ENCODE data around the gene TAS2R43. TPM values are rescaled to one million over a fixed set of nuclear protein-coding genes. Genes with fewer than 3 reads are reported as not detected.
"Not testable (repeated sequence)": the region's sequence is repeated elsewhere in the genome, so short reads cannot be mapped to it uniquely, and the experiment has no call there.

TAS2R43 gene
- total RNA-seq, 1 experiment from 2014 or later, result not detected

- in situ Hi-C loops (cut with HindIII; ENCODE audit: low pct_unique_long_range_greater_than_20kb, low sequenced_read_pairs), result no loop called here
- no peak for DNase-seq (ENCODE audit: low read depth)
Measured at GRCh38 chr12:11070999-11071398, 21.1 kb downstream of the TAS2R43 start.

- in situ Hi-C loops (cut with HindIII; ENCODE audit: low pct_unique_long_range_greater_than_20kb, low sequenced_read_pairs), result no loop called here
- no peak for DNase-seq (ENCODE audit: low read depth)
Measured at GRCh38 chr12:11069854-11070365, 22.2 kb downstream of the TAS2R43 start.

- in situ Hi-C loops (cut with HindIII; ENCODE audit: low pct_unique_long_range_greater_than_20kb, low sequenced_read_pairs), result no loop called here
- DNase-seq (ENCODE audit: low read depth), result no peak
Measured at GRCh38 chr12:11067514-11067913, 24.6 kb downstream of the TAS2R43 start.

DNA sequence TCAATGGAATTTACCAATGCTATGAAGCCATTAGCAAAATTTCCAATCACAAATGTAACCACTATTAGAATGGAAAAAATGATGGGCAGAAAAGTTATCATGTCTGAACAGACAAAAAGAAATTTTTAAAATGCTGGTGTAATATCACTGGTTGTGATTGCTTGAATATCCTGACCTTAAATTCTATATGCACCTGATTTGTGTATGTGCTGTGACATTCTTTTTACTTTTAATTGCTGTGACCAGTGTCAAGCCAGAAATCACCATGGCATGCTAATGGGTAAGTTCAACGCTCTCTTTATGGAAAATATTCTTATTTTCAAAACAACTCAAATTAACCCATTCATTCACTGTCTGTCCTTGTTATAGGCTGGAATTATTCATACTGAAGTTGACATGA, 29.9 kb downstream of the TAS2R43 start, which contains the start of gene TAS2R46:
Gene TAS2R46, minus strand, starts transcription at position 101 of the 400 bp plus-strand sequence. Its CDS starts 0 bp downstream, at position 101.
- DNase-seq (ENCODE audit: low read depth); in situ Hi-C loops (cut with HindIII; ENCODE audit: low pct_unique_long_range_greater_than_20kb, low sequenced_read_pairs): not testable (repeated sequence)

- in situ Hi-C loops (cut with HindIII; ENCODE audit: low pct_unique_long_range_greater_than_20kb, low sequenced_read_pairs), result no loop called here
- no peak for DNase-seq (ENCODE audit: low read depth)
Measured at GRCh38 chr12:11059784-11060183, 32.3 kb downstream of the TAS2R43 start.

- in situ Hi-C loops (cut with HindIII; ENCODE audit: low pct_unique_long_range_greater_than_20kb, low sequenced_read_pairs), result no loop called here
- no peak for DNase-seq (ENCODE audit: low read depth)
Measured at GRCh38 chr12:11059041-11059440, 33.1 kb downstream of the TAS2R43 start.

GRCh38 chr12:11055306-11055705, 36.8 kb downstream of the TAS2R43 start:
- in situ Hi-C loops (cut with HindIII; ENCODE audit: low pct_unique_long_range_greater_than_20kb, low sequenced_read_pairs), result no loop called here
- DNase-seq (ENCODE audit: low read depth), result no peak

DNA sequence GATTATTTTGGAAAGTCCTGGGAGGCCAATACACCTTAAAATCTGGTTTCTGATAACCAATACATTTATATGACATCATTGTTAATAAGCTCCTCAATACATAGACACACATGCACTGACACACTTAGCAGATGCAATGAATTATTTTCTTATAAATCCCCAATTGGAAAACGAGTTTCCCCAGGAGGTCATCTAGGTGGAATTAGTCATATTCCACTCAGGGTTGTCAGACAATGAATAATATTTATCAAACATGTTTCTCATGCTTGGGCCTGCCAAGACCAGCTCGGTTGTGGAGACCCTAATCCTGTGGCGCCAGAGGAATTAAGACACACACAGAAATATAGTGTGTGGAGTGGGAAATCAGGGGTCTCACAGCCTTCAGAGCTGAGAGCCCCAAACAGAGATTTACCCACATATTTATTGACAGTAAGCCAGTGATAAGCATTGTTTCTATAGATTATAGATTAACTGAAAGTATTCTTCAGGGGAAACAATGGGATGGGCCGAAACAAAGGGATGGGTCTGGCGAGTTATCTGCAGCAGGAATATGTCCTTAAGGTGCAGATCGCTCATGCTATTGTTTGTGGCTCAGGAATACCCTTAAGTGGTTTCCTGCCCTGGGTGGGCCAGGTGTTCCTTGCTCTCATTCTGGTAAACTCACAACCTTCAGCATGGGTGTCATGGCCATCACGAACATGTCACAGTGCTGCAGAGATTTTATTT, 42.1 kb downstream of the TAS2R43 start:
- DNase-seq (ENCODE audit: low read depth); in situ Hi-C loops (cut with HindIII; ENCODE audit: low pct_unique_long_range_greater_than_20kb, low sequenced_read_pairs): not testable (repeated sequence)

DNA sequence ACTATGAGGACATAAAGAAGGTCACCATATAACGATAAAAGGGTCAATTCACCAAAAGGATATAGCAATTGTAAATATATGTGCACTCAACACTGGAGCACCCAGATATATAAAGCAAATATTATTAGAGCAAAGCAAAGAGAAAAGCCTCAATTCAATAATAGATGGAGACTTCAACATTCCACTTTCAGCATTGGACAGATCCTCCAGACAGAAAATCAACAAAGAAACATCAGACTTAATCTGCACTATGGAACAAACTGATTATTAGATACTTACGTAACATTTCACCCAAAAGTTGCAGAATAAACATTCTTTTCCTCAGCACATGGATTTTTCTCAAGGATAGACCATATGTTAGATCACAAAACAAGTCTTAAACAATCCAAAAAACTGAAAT, 50.7 kb downstream of the TAS2R43 start:
- DNase-seq (ENCODE audit: low read depth); in situ Hi-C loops (cut with HindIII; ENCODE audit: low pct_unique_long_range_greater_than_20kb, low sequenced_read_pairs): not testable (repeated sequence)

Other genes with a start within 250 kb of the TAS2R43 start
- gene PRR4, start 242.8 kb downstream of the TAS2R43 start, total RNA-seq (2014; rRNA removed; shearing (Covaris generic); ENCODE audit: low replicate concordance), result not detected in 2 replicates
- gene PRH1, start 208.1 kb downstream of the TAS2R43 start, total RNA-seq (2014; rRNA removed; shearing (Covaris generic); ENCODE audit: low replicate concordance), result 0.27 and 16.2 TPM in 2 replicates
- not detected in 2 replicates for gene TAS2R13, start 182.8 kb downstream of the TAS2R43 start, total RNA-seq (2014; rRNA removed; shearing (Covaris generic); ENCODE audit: low replicate concordance)
- not detected in 2 replicates for gene PRH2, start 163.1 kb downstream of the TAS2R43 start, total RNA-seq (2014; rRNA removed; shearing (Covaris generic); ENCODE audit: low replicate concordance)
- gene TAS2R14, start 153.1 kb downstream of the TAS2R43 start, total RNA-seq (2014; rRNA removed; shearing (Covaris generic); ENCODE audit: low replicate concordance), result not detected in 2 replicates
- not detected in 2 replicates for gene TAS2R50, start 105.4 kb downstream of the TAS2R43 start, total RNA-seq (2014; rRNA removed; shearing (Covaris generic); ENCODE audit: low replicate concordance)
- not detected in 2 replicates for gene TAS2R20, start 94.0 kb downstream of the TAS2R43 start, total RNA-seq (2014; rRNA removed; shearing (Covaris generic); ENCODE audit: low replicate concordance)
- not detected in 2 replicates for gene TAS2R19, start 69.7 kb downstream of the TAS2R43 start, total RNA-seq (2014; rRNA removed; shearing (Covaris generic); ENCODE audit: low replicate concordance)
- gene TAS2R31, start 60.9 kb downstream of the TAS2R43 start, total RNA-seq (2014; rRNA removed; shearing (Covaris generic); ENCODE audit: low replicate concordance), result 0.37 TPM in 1 of 2 replicates, not detected in the other
- gene TAS2R46, start 30.0 kb downstream of the TAS2R43 start, total RNA-seq (2014; rRNA removed; shearing (Covaris generic); ENCODE audit: low replicate concordance), result not detected in 2 replicates
- not detected in 2 replicates for gene TAS2R30, start 42.3 kb upstream of the TAS2R43 start, total RNA-seq (2014; rRNA removed; shearing (Covaris generic); ENCODE audit: low replicate concordance)
- 7.4 and 10.2 TPM in 2 replicates for gene SMIM10L1, start 78.9 kb upstream of the TAS2R43 start, total RNA-seq (2014; rRNA removed; shearing (Covaris generic); ENCODE audit: low replicate concordance)
- not detected in 2 replicates for gene TAS2R42, start 94.6 kb upstream of the TAS2R43 start, total RNA-seq (2014; rRNA removed; shearing (Covaris generic); ENCODE audit: low replicate concordance)
- not detected in 2 replicates for gene PRB3, start 177.4 kb upstream of the TAS2R43 start, total RNA-seq (2014; rRNA removed; shearing (Covaris generic); ENCODE audit: low replicate concordance)
- not detected in 2 replicates for gene PRB4, start 218.1 kb upstream of the TAS2R43 start, total RNA-seq (2014; rRNA removed; shearing (Covaris generic); ENCODE audit: low replicate concordance)

Measured in Caki2 (cell line).